B cell (primary cell): Measurements from ENCODE around the gene LMNB1. TPM values are rescaled to one million over a fixed set of nuclear protein-coding genes. Genes with fewer than 3 reads are reported as not detected.

Experiments used
- ATAC-seq: fragments of 200-7000 bp; cut with Tn5 transposase; one replicate; pipeline ENCODE4 v1.10.0; 2021; ENCODE audit warnings: low read depth, mild to moderate bottlenecking, moderate number of reproducible peaks, moderate library complexity
- CTCF ChIA-PET: fragments of 350-600 bp; sonication (Branson Sonifier 250); formaldehyde crosslinking; loops from one replicate; lab custom pipeline; 2021; ENCODE audit warnings: antibody characterized with exemption, inconsistent platforms; lab: Charles Lee
- POLR2A ChIA-PET: fragments of 350-600 bp; sonication (Branson Sonifier 250); formaldehyde crosslinking; loops from one replicate; lab custom pipeline; 2021; ENCODE audit warnings: antibody characterized with exemption; lab: Charles Lee
- DNase-seq: peaks from one replicate; pipeline ENCODE4 v3.0.0; 2013
- H2AFZ ChIP-seq: 2 replicates; pipeline ENCODE4 v1.6.1; 2012; ENCODE audit warnings: mild to moderate bottlenecking, low read depth, low read length; ENCODE audit not compliant: insufficient read depth, poor library complexity, severe bottlenecking
- H3K27ac ChIP-seq, 2 donors: 1 replicate in 1 of 2; 2 replicates in 1 of 2; pipeline ENCODE4 v1.5.1; 2012 to 2013; ENCODE audit warnings: low read length in 2 of 2, mild to moderate bottlenecking in 2 of 2, moderate library complexity in 1 of 2
- H3K27me3 ChIP-seq, 4 experiments: fragments of 200-600 bp in 1 of 4; sonication (generic) in 1 of 4; replicated peaks in 1 of 4; 1 replicate in 2 of 4; 2 replicates in 2 of 4; pipeline versions ENCODE4 v1.6.1 to v1.7.0; 2013 to 2016; ENCODE audit warnings: low read length in 3 of 4, mild to moderate bottlenecking in 2 of 4, mixed read lengths in 1 of 4, moderate library complexity in 1 of 4; ENCODE audit not compliant: insufficient read depth in 4 of 4, control insufficient read depth in 3 of 4; ENCODE audit errors: control extremely low read depth in 1 of 4
- H3K36me3 ChIP-seq, 2 experiments: replicated peaks in 1 of 2; 1 replicate in 1 of 2; 2 replicates in 1 of 2; pipeline versions ENCODE4 v1.6.1 to v1.7.1; 2013; ENCODE audit warnings: low read length in 1 of 2; ENCODE audit not compliant: insufficient read depth in 2 of 2, control insufficient read depth in 1 of 2; ENCODE audit errors: control extremely low read depth in 1 of 2, extremely low read depth in 1 of 2
- H3K4me1 ChIP-seq, 2 donors: fragments of 200-600 bp in 1 of 2; sonication (generic) in 1 of 2; 1 replicate in 1 of 2; 2 replicates in 1 of 2; pipeline versions ENCODE4 v1.5.1 to v1.6.1; 2013 to 2017; ENCODE audit warnings: low read length in 2 of 2; ENCODE audit not compliant: control insufficient read depth in 2 of 2, insufficient read depth in 2 of 2
- H3K4me2 ChIP-seq: replicated peaks from 2 replicates; pipeline ENCODE3; 2012; ENCODE audit warnings: mild to moderate bottlenecking, low read depth, low read length; ENCODE audit not compliant: poor library complexity, severe bottlenecking
- H3K4me3 ChIP-seq, 5 experiments: fragments of 200-600 bp in 1 of 5; sonication (generic) in 1 of 5; 1 replicate in 3 of 5; 2 replicates in 2 of 5; pipeline versions ENCODE4 v1.5.1 to v1.7.0; 2011 to 2016; ENCODE audit warnings: low read length in 4 of 5, mild to moderate bottlenecking in 4 of 5, low read depth in 2 of 5, control low read depth in 1 of 5, moderate library complexity in 1 of 5; ENCODE audit not compliant: insufficient read depth in 1 of 5; ENCODE audit errors: control extremely low read depth in 1 of 5, extremely low read depth in 1 of 5
- H3K79me2 ChIP-seq: fragments of 200-600 bp; sonication (generic); one replicate; pipeline ENCODE4 v1.6.0; 2016; ENCODE audit warnings: low read length; ENCODE audit not compliant: control insufficient read depth, insufficient read depth
- H3K9ac ChIP-seq: fragments of 200-600 bp; sonication (generic); 2 replicates; pipeline ENCODE4 v1.6.1; 2017; ENCODE audit warnings: mild to moderate bottlenecking, low read length, moderate library complexity
- H3K9me3 ChIP-seq, 3 donors: one replicate each; pipeline versions ENCODE4 v1.6.1 to v1.7.1; 2013; ENCODE audit warnings: low read length in 2 of 3; ENCODE audit not compliant: control insufficient read depth in 2 of 3, insufficient read depth in 1 of 3; ENCODE audit errors: control extremely low read depth in 1 of 3
- H4K20me1 ChIP-seq: 2 replicates; pipeline ENCODE4 v1.6.0; 2012; ENCODE audit warnings: mild to moderate bottlenecking, low read length; ENCODE audit not compliant: insufficient read depth, control insufficient read depth, poor library complexity, severe bottlenecking
- H3K27ac Mint-ChIP-seq: one replicate; pipeline ENCODE4 v1.8.0; 2021; ENCODE audit warnings: mixed read lengths
- H3K27me3 Mint-ChIP-seq: one replicate; pipeline ENCODE4 v1.8.0; 2021; ENCODE audit warnings: mixed read lengths
- H3K4me1 Mint-ChIP-seq: one replicate; pipeline ENCODE4 v1.8.0; 2021; ENCODE audit warnings: mixed read lengths
- H3K4me3 Mint-ChIP-seq: one replicate; pipeline ENCODE4 v1.8.0; 2021; ENCODE audit warnings: mixed read lengths
- H3K9me3 Mint-ChIP-seq: one replicate; pipeline ENCODE4 v1.8.0; 2022; ENCODE audit warnings: mixed read lengths; ENCODE audit not compliant: insufficient read depth
- CTCF ChIP-seq: fragments of 200-600 bp; IDR thresholded peaks from one replicate; pipeline ENCODE4 v1.8.0; 2022; ENCODE audit warnings: antibody characterized with exemption, mild to moderate bottlenecking
- EZH2 ChIP-seq: IDR thresholded peaks from 2 replicates; pipeline ENCODE4 v1.6.1; 2012; ENCODE audit warnings: borderline replicate concordance, low read depth, mild to moderate bottlenecking, moderate library complexity, low read length; ENCODE audit not compliant: insufficient read depth, poor library complexity, severe bottlenecking
- WGBS: methylation state at CpG from one replicate; pipeline ENCODE4 v1.1.5; 2013; ENCODE audit warnings: missing lambda C conversion rate; ENCODE audit not compliant: insufficient coverage; 5-methylcytosine and 5-hydroxymethylcytosine counted together
- intact Hi-C: fragments of 100-400 bp; cut with micrococcal nuclease; formaldehyde crosslinking; loops from one replicate; pipeline ENCODE4 v1.10.0; 2022
- polyA plus RNA-seq: library from polyadenylated mRNA; depleted of rRNA; stranded (reverse); fragments of >200 nt; gene quantifications from 2 replicates; pipeline ENCODE4 v1.2.3, GENCODE V29; 2012
- total RNA-seq, 2 donors: library from RNA; stranded (reverse); fragments of 120-200 nt in 1 of 2; gene quantifications; 1 replicate in 1 of 2; 2 replicates in 1 of 2; pipeline versions ENCODE4 v1.2.3 to v1.2.4, GENCODE V29; 2013 to 2022

Gene LMNB1
- total and polyA plus RNA-seq, 2 donors (not counting 1 experiment from before 2014, with no cell fraction given): 10.5 to 25.1 TPM

GRCh38 chr5:126878634-126879033 lies 101.7 kb downstream of the LMNB1 start:
- Mint-ChIP-seq H3K9me3 (no peaks in the 10 kb centered on the region), H3K27ac (no peak overlapping the region), H3K4me1 (no peaks in the 10 kb centered on the region), H3K27me3 (no peaks in the 10 kb centered on the region), H3K4me3 (no peak overlapping the region)
- Histone ChIP-seq H2AFZ (no peak overlapping the region), H3K36me3 (peaks cover 0 to 31% of the 10 kb centered on the region in 2 experiments), H3K9ac (no peak overlapping the region), H3K4me1 (no peaks in the 10 kb centered on the region), H3K4me2 (no peak overlapping the region), H3K4me3 (no peak overlapping the region), H4K20me1 (no peaks in the 10 kb centered on the region), H3K27ac (no peak overlapping the region), H3K79me2 (no peaks in the 10 kb centered on the region), H3K27me3 (no peaks in the 10 kb centered on the region), H3K9me3 (no peaks in the 10 kb centered on the region)
- POLR2A ChIA-PET: no interaction called here
- intact Hi-C loops: no loop called here
- no peak for ATAC-seq
- CTCF ChIA-PET: no interaction called here
- DNase-seq: no peak
- no peak for TF ChIP-seq CTCF
- 90% methylated on average over 4 of the region's 4 CpGs for WGBS

GRCh38 chr5:126881821-126882600 lies 105.1 kb downstream of the LMNB1 start:
- no peak overlapping the region for H3K27ac ChIP-seq
- no peaks in the 10 kb centered on the region for H3K4me1 ChIP-seq
- Mint-ChIP-seq H3K27ac (no peak overlapping the region), H3K27me3 (no peaks in the 10 kb centered on the region), H3K4me3 (no peak overlapping the region), H3K9me3 (no peaks in the 10 kb centered on the region), H3K4me1 (no peaks in the 10 kb centered on the region)
- intact Hi-C loops: no loop called here
- H3K27me3 ChIP-seq: no peaks in the 10 kb centered on the region
- no peak overlapping the region for H3K9ac ChIP-seq
- WGBS: 97% methylated on average over 3 of the region's 5 CpGs
- H3K36me3 ChIP-seq: peaks cover 0 to 11% of the 10 kb centered on the region in 2 experiments
- TF ChIP-seq CTCF: no peak
- TF ChIP-seq EZH2: no peak
- H2AFZ ChIP-seq: no peak overlapping the region
- ATAC-seq (no peak), DNase-seq (no peak)
- H3K4me2 ChIP-seq: no peak overlapping the region
- POLR2A ChIA-PET: interaction anchor here (0.6 kb wide), 1 partner anchor 266 kb away, joined by 3 read pairs; no protein-coding TSS in a partner anchor
- no peak overlapping the region for H3K4me3 ChIP-seq
- no peaks in the 10 kb centered on the region for H4K20me1 ChIP-seq
- no peaks in the 10 kb centered on the region for H3K79me2 ChIP-seq
- H3K9me3 ChIP-seq: no peaks in the 10 kb centered on the region
- CTCF ChIA-PET: interaction anchor here (1.0 kb wide), 1 partner anchor 28 kb away, joined by 3 read pairs; no protein-coding TSS in a partner anchor
